Measurements from ENCODE around the gene TNRC6B. TPM values are rescaled to one million over a fixed set of nuclear protein-coding genes. Genes with fewer than 3 reads are reported as not detected.
"Not testable (repeated sequence)": the region's sequence is repeated elsewhere in the genome, so short reads cannot be mapped to it uniquely, and the experiment has no call there.

TNRC6B gene
- total RNA-seq, 1 experiment from 2014 or later: 58.1 TPM

GRCh38 chr22:40221055-40221414 lies 43.3 kb downstream of the TNRC6B start:
- Histone ChIP-seq H3K23ac (ENCODE audit: insufficient read length, low read depth, low read length) (no peak overlapping the region), H3K9ac (ENCODE audit: extremely low read depth, insufficient read length, low read length) (no peak overlapping the region), H4K20me1 (ENCODE audit: control insufficient read depth, insufficient read depth, insufficient read length) (no peaks in the 10 kb centered on the region), H4K5ac (ENCODE audit: insufficient read length, low read depth, low read length) (no peak overlapping the region), H2BK120ac (ENCODE audit: low read depth, low read length, poor library complexity, severe bottlenecking) (no peak overlapping the region), H3K27me3 (ENCODE audit: insufficient read depth, low read length) (no peaks in the 10 kb centered on the region), H2AFZ (ENCODE audit: low read length) (no peak overlapping the region), H3K79me2 (ENCODE audit: insufficient read depth, low read length) (peaks cover 50% of the 10 kb centered on the region; the same call in 1 of the 2 replicates), H4K8ac (replicated peaks; ENCODE audit: insufficient read length, low read depth, low read length) (no peak overlapping the region), H3T11ph (ENCODE audit: low read length) (no peak overlapping the region), H3K79me1 (ENCODE audit: insufficient read depth, low read depth, low read length, poor library complexity, severe bottlenecking) (peaks cover 21% of the 10 kb centered on the region), H3K27ac (ENCODE audit: insufficient read length, low read depth, low read length) (no peak overlapping the region), H4K91ac (ENCODE audit: insufficient read length, low read depth, low read length) (no peak overlapping the region), H3K18ac (ENCODE audit: insufficient read length, low read depth, low read length) (no peak overlapping the region), H3K4me2 (ENCODE audit: insufficient read depth, insufficient read length, low read length) (no peak overlapping the region), H2BK5ac (ENCODE audit: insufficient read length, low read length) (no peak overlapping the region), H2AK5ac (ENCODE audit: insufficient read length, low read length) (no peak overlapping the region), H3K9me3 (ENCODE audit: control insufficient read depth, low read depth, low read length) (no peaks in the 10 kb centered on the region), H3K4me1 (ENCODE audit: insufficient read depth, low read length) (peaks cover 27% of the 10 kb centered on the region), H3K56ac (ENCODE audit: insufficient read length, low read depth, low read length) (no peak overlapping the region), H3K23me2 (ENCODE audit: insufficient read length, low read depth, low read length, poor library complexity, severe bottlenecking) (no peaks in the 10 kb centered on the region), H2BK12ac (ENCODE audit: insufficient read length, low read depth, low read length) (no peak overlapping the region), H3K14ac (ENCODE audit: insufficient read depth, low read length) (no peak overlapping the region), H3K4ac (ENCODE audit: low read depth, low read length) (no peak overlapping the region), H2BK15ac (ENCODE audit: low read depth, low read length) (no peak overlapping the region), H2BK20ac (ENCODE audit: low read depth, low read length, poor library complexity, severe bottlenecking) (no peak overlapping the region)
- Mint-ChIP-seq H3K4me3 (no peak overlapping the region), H3K4me1 (peaks cover 70 to 75% of the 10 kb centered on the region in 2 experiments), H3K27ac (peak overlapping the region in 2 of 3 experiments; percentile 69 to 75; a peak in 4 of 7 replicates), H3K27me3 (ENCODE audit: low read depth) (no peaks in the 10 kb centered on the region; the same call in 1 of the 2 replicates), H3K36me3 (ENCODE audit: insufficient read depth in 1 of 3, low read depth in 3 of 3) (peaks cover 3 to 5% (median 4%) of the 10 kb centered on the region in 3 experiments; a peak in 4 of 7 replicates), H3K9me3 (no peaks in the 10 kb centered on the region)
- no peak for DNase-seq
- TF ChIP-seq CTCF (conservative IDR thresholded peaks at IDR 0.05): no peak
- no CpG with 5 or more reads among the region's 5 CpGs for WGBS (ENCODE audit: extremely low coverage, insufficient read length, low lambda C conversion rate)

GRCh38 chr22:40222979-40223378 lies 45.3 kb downstream of the TNRC6B start:
- H3K9ac ChIP-seq (ENCODE audit: extremely low read depth, insufficient read length, low read length); H3K36me3 Mint-ChIP-seq (ENCODE audit: insufficient read depth in 1 of 3, low read depth in 3 of 3); H2AK5ac ChIP-seq (ENCODE audit: insufficient read length, low read length); H3K4me3 Mint-ChIP-seq; H2AFZ ChIP-seq (ENCODE audit: low read length); H3K14ac ChIP-seq (ENCODE audit: insufficient read depth, low read length); H4K8ac ChIP-seq (replicated peaks; ENCODE audit: insufficient read length, low read depth, low read length); H3K4ac ChIP-seq (ENCODE audit: low read depth, low read length); H3K27ac ChIP-seq (ENCODE audit: insufficient read length, low read depth, low read length); H2BK15ac ChIP-seq (ENCODE audit: low read depth, low read length); H3K23me2 ChIP-seq (ENCODE audit: insufficient read length, low read depth, low read length, poor library complexity, severe bottlenecking); H2BK12ac ChIP-seq (ENCODE audit: insufficient read length, low read depth, low read length); H3K27me3 ChIP-seq (ENCODE audit: insufficient read depth, low read length); H4K20me1 ChIP-seq (ENCODE audit: control insufficient read depth, insufficient read depth, insufficient read length); H3K23ac ChIP-seq (ENCODE audit: insufficient read length, low read depth, low read length); H2BK5ac ChIP-seq (ENCODE audit: insufficient read length, low read length); H3K9me3 ChIP-seq (ENCODE audit: control insufficient read depth, low read depth, low read length); H3T11ph ChIP-seq (ENCODE audit: low read length); H3K9me3 Mint-ChIP-seq; H2BK20ac ChIP-seq (ENCODE audit: low read depth, low read length, poor library complexity, severe bottlenecking); H3K4me2 ChIP-seq (ENCODE audit: insufficient read depth, insufficient read length, low read length); H3K18ac ChIP-seq (ENCODE audit: insufficient read length, low read depth, low read length); H4K5ac ChIP-seq (ENCODE audit: insufficient read length, low read depth, low read length); H3K56ac ChIP-seq (ENCODE audit: insufficient read length, low read depth, low read length); H3K27ac Mint-ChIP-seq; H4K91ac ChIP-seq (ENCODE audit: insufficient read length, low read depth, low read length); H3K27me3 Mint-ChIP-seq (ENCODE audit: low read depth); H2BK120ac ChIP-seq (ENCODE audit: low read depth, low read length, poor library complexity, severe bottlenecking); DNase-seq: not testable (repeated sequence)
- no CpG with 5 or more reads among the region's 8 CpGs for WGBS (ENCODE audit: extremely low coverage, insufficient read length, low lambda C conversion rate)
- peaks cover 64 to 71% of the 10 kb centered on the region in 2 experiments for H3K4me1 Mint-ChIP-seq
- Histone ChIP-seq H3K4me1 (ENCODE audit: insufficient read depth, low read length) (peaks cover 29% of the 10 kb centered on the region), H3K79me1 (ENCODE audit: insufficient read depth, low read depth, low read length, poor library complexity, severe bottlenecking) (peaks cover 21% of the 10 kb centered on the region), H3K79me2 (ENCODE audit: insufficient read depth, low read length) (peaks cover 52% of the 10 kb centered on the region; the same call in 1 of the 2 replicates)

Data from H9 (cell line).